Measurements from ENCODE around the gene PTPRC.

GRCh38 chr1:198678901-198679329, 40.1 kb downstream of the PTPRC start:
- no peak for TF ChIP-seq CTCF (conservative IDR thresholded peaks at IDR 0.05; ENCODE audit: low read depth, low read length)
- TF ChIP-seq EZH2 (IDR thresholded peaks at IDR 0.05; ENCODE audit: borderline replicate concordance, low read depth, low read length, poor library complexity, severe bottlenecking), result no peak

All from A673 (cell line).